HG02571 (cell line): Measurements from ENCODE around the gene STXBP6.

ENCODE experiments used
- ATAC-seq: cut with Tn5 transposase; IDR thresholded peaks from one replicate; pipeline ENCODE4 v1.9.1; 2021; ENCODE audit warnings: mild to moderate bottlenecking, moderate library complexity; ENCODE audit not compliant: unreplicated experiment

Gene STXBP6

DNA sequence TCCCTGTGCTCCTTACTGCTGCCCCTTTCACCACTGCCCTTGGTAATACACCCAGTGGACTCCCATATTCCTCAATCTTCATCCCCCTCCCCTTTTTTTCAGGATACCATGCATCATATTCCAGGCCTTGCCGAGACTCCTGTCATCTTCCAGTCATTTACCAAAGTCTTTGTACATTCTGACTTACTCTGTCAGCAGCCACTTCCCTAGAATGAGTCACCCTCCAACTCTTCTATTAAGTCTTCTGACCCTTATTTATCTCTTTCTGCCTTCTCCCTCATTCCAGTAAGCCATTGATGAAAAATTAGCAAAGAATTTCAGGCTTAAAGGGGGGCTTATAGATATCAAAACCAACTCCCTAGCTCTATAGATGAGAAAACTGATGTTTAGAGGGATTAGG is 128.0 kb downstream of the STXBP6 start:
- ATAC-seq: no peak

DNA sequence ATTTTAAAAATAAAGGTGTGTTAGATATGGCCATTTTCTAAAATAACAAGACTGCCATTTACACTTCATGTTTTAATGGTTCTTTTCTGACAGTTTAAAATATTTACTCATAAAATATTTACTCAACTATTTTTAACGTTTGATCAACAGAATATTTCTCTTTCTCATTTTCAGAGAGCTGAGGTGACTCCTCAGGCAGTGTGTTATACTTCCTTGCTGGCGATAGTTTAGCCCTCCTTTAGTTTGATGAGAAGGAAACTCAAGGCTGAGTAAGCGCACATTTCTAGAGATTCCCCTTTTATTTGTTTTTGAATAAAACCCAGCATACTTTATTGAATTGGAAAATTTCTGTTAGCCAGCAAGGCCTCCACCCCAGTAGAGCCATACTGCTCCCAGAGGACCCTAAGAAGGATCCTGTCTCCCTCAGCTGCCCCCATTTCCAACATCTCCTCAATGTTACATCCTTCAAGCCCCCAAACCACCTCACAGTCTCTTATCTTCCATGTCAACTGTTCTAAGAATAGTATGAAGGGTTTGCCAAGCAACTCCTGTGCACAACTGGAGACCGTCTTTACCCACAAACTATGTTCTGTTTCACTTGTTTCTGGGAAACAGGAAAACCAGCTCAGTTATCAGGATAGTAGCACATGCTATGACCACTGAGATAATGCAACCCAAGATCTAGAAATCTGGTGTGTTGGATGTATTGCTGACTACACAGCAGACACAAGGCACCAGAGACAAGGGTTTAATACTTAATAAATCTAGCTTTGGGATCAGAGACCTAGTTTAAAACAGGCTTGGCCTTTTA is 129.5 kb downstream of the STXBP6 start:
- ATAC-seq: no peak

- ATAC-seq: no peak
Observed at GRCh38 chr14:24918822-24919221, 131.1 kb downstream of the STXBP6 start.

- ATAC-seq: no peak
Observed at GRCh38 chr14:24915958-24916595, 133.9 kb downstream of the STXBP6 start.

DNA sequence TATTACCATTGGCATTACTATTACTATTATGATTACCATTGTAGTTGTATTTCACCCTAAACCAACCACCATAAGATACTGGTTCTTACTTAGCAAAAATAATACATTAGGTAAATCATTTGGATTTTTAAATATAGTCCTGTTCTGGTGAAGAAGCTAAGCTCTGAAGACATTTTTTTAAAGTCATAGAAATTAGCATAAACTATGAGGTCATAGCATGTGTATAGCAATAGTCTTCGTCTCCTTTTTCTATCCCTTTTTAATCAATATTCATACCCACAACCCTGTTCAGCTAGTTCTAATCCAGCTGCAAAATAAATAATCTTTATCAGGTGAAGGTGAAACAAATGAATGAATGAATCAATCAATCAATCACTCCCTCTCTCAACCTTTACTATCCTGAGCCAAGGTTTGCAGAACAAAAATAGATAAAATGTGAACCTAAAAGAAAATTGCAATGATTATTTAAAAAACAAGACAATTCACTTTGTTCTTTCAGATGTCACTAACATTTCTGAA is 134.5 kb downstream of the STXBP6 start:
- ATAC-seq: no peak

DNA sequence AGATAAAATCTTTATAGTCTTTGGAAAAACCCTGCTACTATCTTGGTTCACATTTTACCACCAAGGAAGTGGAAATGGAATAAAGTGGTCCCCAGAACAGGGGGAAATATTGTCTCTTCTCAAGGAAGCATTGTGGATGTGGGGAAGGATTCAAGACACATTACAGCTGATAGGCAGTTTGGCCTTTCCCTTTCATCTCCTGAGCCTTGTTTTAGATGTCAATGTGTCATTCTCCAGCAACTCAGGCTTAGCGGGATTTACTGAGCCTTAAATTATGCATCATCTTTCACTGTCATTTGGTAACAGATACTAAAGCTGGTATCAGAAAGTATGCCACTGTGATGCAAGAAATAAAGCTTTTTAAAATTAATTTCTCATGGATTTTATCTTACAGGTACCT is 136.2 kb downstream of the STXBP6 start:
- no peak for ATAC-seq

GRCh38 chr14:24913021-24913420 is 136.9 kb downstream of the STXBP6 start:
- ATAC-seq: no peak

DNA sequence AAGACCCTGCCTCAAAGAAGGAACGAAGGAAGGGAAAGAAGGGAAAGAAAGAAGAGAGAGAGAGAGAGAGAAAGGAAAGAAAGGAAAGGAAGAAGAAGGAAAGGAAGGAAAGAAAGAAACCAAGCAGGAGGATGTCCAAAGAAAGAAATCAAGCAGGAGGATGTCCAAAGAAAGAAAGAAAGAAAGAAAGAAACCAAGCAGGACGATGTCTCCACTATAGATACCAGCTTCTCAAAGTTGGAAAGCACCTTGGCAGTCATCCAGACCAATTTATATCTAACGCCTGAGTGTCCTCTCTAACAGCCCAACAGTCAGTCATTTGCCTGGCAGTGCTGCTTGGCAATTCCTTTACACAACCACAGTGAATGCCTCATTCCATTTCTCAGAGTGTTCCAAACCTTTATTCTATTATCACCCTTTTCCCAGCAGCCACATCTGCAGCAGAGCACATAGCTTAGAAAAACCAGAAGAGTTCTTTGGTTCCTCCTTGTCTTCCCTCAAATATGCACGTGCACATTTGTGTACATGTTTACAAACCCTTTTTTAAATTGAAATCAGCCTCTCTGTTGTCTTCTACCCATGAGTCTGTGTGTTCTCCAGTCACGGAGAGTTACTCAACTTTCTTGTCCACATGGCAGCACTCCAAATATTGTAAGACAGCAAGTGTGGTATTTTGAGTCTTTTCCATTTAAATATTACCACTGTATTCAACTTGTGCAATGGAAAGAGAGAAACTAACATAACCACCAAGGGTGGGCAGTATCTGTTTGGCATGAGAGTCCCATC is 138.4 kb downstream of the STXBP6 start:
- ATAC-seq: no peak

DNA sequence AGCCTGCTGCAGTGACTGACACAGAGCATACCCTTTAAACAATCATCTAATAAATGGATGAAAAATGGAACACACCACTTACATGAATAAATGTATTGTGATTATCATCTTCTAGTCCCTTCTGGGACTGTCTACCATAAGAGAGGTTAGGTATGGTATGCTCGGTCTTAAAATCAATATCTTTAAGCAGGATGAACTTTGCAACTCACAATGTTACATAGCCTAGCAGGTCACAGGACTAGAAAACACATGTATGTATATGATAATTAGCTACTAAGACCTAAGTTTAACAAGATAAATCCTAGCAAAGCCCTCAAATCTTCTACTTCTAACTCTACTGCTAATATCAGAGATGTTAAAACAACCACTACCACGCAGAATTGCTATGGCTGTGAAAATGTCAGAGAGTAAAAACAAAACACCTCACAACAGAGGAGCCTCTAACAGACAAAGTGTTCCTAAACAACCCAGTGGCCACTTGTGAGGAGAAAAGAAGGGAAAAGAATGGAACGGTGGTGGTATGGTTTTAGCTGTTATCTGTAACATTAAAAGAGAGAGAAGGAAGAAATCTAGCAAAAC is 139.4 kb downstream of the STXBP6 start:
- ATAC-seq: no peak

GRCh38 chr14:24909523-24910302 is 140.2 kb downstream of the STXBP6 start:
- no peak for ATAC-seq

- no peak for ATAC-seq
Observed at GRCh38 chr14:24908592-24909236, 141.2 kb downstream of the STXBP6 start.

- ATAC-seq: no peak
Observed at GRCh38 chr14:24904533-24904932, 145.4 kb downstream of the STXBP6 start.

- ATAC-seq: no peak
Observed at GRCh38 chr14:24903337-24903736, 146.6 kb downstream of the STXBP6 start.

DNA sequence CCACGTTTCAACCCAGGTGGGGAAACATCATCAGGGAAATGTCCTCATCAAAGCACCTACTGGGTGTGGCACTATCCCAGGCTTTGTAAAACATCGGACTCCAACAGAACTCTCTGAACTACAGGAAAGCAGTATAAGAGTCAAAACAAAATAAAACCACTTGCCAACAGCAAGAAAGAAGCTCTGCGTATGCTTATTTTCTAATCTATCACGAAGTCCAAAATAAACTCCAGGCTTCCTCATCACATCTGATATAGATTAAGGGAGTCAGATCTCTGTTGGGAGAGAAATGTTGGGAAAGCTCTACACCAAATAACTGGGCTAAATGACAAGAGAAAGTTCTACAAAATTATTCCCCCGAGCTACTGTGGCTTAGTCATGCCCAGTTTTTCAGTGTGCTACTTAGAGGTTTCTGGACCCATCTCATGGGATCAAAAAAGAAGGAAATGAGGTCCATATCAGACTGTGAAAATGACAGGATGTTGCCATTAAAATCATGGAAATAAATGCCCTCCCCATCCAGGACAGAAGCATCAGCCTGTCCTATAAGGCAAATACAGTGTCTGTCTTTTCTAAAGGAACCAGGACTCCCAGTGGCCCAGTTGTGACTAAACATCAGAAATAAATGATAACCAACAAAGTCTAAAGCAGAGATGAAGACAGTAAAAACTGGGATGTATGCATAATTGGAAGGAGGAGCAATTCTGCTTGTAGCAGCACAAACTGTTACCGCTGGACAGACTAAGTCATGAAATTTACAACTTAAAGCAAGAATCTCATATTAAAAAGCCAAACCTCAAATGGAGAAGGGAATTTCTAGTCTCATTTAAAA is 149.5 kb downstream of the STXBP6 start:
- no peak for ATAC-seq

DNA sequence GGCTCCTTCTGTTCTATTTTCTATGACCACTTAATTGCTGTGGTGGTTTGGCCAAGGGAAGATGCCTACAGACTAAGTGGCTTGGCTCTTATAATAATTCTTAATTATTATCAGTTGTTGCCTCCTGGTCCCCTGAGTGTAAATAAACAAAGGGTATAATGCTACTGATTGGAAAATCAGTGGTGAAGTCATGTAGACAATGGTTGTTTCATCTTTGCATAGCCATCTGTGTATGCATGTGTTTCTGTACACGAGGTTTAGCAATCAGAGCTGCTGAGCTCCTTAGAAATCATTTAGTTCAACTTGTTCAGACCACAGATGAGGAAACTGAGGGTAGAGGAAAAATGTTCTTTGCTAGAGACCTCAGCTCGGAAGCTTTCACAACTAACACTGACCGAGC is 152.2 kb downstream of the STXBP6 start:
- no peak for ATAC-seq

DNA sequence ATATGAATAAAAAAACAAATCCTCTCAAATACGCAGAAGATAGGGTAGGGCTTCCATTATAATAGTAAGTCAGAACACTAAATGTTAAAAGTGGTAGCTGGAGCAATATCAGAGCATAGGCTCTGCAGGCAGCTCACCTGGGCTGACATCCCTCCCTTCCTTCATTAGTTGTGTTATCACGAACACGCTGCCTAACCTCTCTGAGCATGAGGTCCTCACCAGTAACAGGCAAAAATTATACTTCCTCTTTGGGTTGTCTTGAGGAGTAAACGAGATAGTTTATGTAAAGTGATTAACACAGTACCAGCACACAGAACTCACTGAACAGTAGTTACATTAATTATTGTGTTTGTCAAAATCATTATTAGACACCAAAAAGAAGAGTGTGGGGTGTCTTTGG is 154.3 kb downstream of the STXBP6 start:
- ATAC-seq: no peak

DNA sequence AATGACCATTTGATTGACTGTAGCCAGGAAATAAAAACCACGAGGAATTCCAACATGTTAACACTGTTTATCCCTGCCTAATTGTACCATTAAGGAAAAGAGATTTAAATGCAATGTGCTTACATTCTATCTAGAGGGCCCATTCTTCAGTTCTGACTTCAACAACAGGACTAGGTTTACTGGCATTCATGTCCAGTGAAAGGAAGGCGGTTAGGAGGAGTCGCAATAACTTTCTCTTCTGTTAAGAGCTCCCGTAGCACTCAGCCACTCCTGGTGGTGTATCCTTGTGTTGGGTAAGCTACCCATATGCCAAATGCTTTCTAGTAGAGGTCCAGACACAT is 154.7 kb downstream of the STXBP6 start:
- ATAC-seq: no peak

- ATAC-seq: no peak
Observed at GRCh38 chr14:24894583-24895242, 155.2 kb downstream of the STXBP6 start.
